HepG2 (cell line): ENCODE results near the gene SLC25A51. TPM values are rescaled to one million over a fixed set of nuclear protein-coding genes. Genes with fewer than 3 reads are reported as not detected.

Experiments
- ATAC-seq: fragments of 200-7000 bp; cut with Tn5 transposase; 3 replicates; pipeline ENCODE4 v1.9.1; 2020; ENCODE audit warnings: mild to moderate bottlenecking, moderate library complexity
- BruUV-seq: library from RNA; stranded (reverse); fragments of 400-500 nt; replicated peaks from 2 replicates; lab custom pipeline; 2021; lab: Mats Ljungman, UMichigan
- CTCF ChIA-PET: fragments of 300-600 bp; formaldehyde crosslinking; extraction: SDS; loops from one replicate; lab custom pipeline; 2021; ENCODE audit warnings: low total read pairs, inconsistent platforms, low intra/inter-chr PET ratio; lab: Yijun Ruan, JAX
- POLR2A ChIA-PET: fragments of 350-600 bp; sonication (Branson Sonifier 250); formaldehyde crosslinking; loops from one replicate; lab custom pipeline; 2020; ENCODE audit warnings: antibody characterized with exemption, inconsistent platforms; lab: Yijun Ruan, JAX
- DNase-seq: peaks from one replicate; pipeline ENCODE4 v3.0.0-alpha.2; 2015; ENCODE audit warnings: low spot score
- FAIRE-seq: peaks from 3 replicates; lab custom pipeline; 2011; peaks lifted over from hg19 to GRCh38; lab: Jason Lieb, UNC
- H2AFZ ChIP-seq: one replicate; pipeline ENCODE4 v1.6.1; 2011; ENCODE audit warnings: low read length, inconsistent platforms
- H3K27ac ChIP-seq: fragments of 300-600 bp; 3 replicates; pipeline ENCODE4 v1.8.0; 2011; ENCODE audit warnings: mixed run types, mild to moderate bottlenecking, mixed read lengths, low read length, inconsistent platforms; ENCODE audit not compliant: insufficient read depth; ENCODE audit errors: extremely low read length
- H3K27me3 ChIP-seq, 2 experiments: fragments of 200-600 bp in 1 of 2; 2 replicates in 1 of 2; 3 replicates in 1 of 2; pipeline versions ENCODE4 v1.6.0 to v1.8.0; 2011; ENCODE audit warnings: low read length in 2 of 2, mild to moderate bottlenecking in 2 of 2, moderate library complexity in 2 of 2, inconsistent platforms in 1 of 2; ENCODE audit not compliant: insufficient read depth in 2 of 2, control insufficient read depth in 1 of 2
- H3K36me3 ChIP-seq, 2 experiments: fragments of 200-600 bp in 1 of 2; replicated peaks in 1 of 2; 2 replicates in 1 of 2; 3 replicates in 1 of 2; pipeline versions ENCODE4 v1.5.1 to v1.8.0; 2011; ENCODE audit warnings: low read length in 2 of 2, inconsistent platforms in 1 of 2; ENCODE audit not compliant: insufficient read depth in 2 of 2, control insufficient read depth in 1 of 2
- H3K4me1 ChIP-seq: 2 replicates; pipeline ENCODE4 v1.5.1; 2012; ENCODE audit warnings: low read length, inconsistent platforms; ENCODE audit not compliant: insufficient read depth
- H3K4me2 ChIP-seq: 2 replicates; pipeline ENCODE4 v1.6.0; 2011; ENCODE audit warnings: low read depth, low read length, inconsistent platforms
- H3K4me3 ChIP-seq, 3 experiments: fragments of 200-600 bp in 1 of 3; sonication (generic), shearing (Covaris generic) in 1 of 3; replicated peaks in 1 of 3; 2 replicates each; pipeline ENCODE4 v1.5.1; 2011 to 2016; ENCODE audit warnings: low read length in 3 of 3, inconsistent platforms in 2 of 3, low read depth in 2 of 3, mild to moderate bottlenecking in 2 of 3, control low read depth in 1 of 3, mixed read lengths in 1 of 3; ENCODE audit not compliant: insufficient read depth in 1 of 3
- H3K79me2 ChIP-seq: one replicate; pipeline ENCODE4 v1.6.1; 2011; ENCODE audit warnings: low read length, inconsistent platforms; ENCODE audit not compliant: insufficient read depth
- H3K9ac ChIP-seq: 2 replicates; pipeline ENCODE4 v1.6.0; 2011; ENCODE audit warnings: mild to moderate bottlenecking, low read depth, low read length, inconsistent platforms; ENCODE audit not compliant: insufficient read depth
- H3K9me3 ChIP-seq: 2 replicates; pipeline ENCODE4 v1.5.1; 2012; ENCODE audit warnings: mild to moderate bottlenecking, low read length
- H4K20me1 ChIP-seq: 2 replicates; pipeline ENCODE4 v1.6.0; 2011; ENCODE audit warnings: inconsistent platforms, mild to moderate bottlenecking, low read length, moderate library complexity; ENCODE audit not compliant: insufficient read depth
- CCDC6 ChIP-seq: sonication (generic); formaldehyde crosslinking; IDR thresholded peaks from 2 replicates; pipeline ENCODE4 v1.8.1; 2022; ENCODE audit warnings: mild to moderate bottlenecking, missing genetic modification reagents, moderate library complexity
- CENPX ChIP-seq: sonication (generic); formaldehyde crosslinking; IDR thresholded peaks from 2 replicates; pipeline ENCODE4 v1.9.0; 2021; ENCODE audit warnings: mild to moderate bottlenecking, missing genetic modification reagents, moderate library complexity
- IKZF4 ChIP-seq: sonication (generic); formaldehyde crosslinking; IDR thresholded peaks from 2 replicates; pipeline ENCODE4 v1.5.1; 2020; ENCODE audit warnings: borderline replicate concordance, mild to moderate bottlenecking, low read depth, missing genetic modification reagents; ENCODE audit errors: not compliant biosample characterization
- KDM4B ChIP-seq: sonication (generic); formaldehyde crosslinking; IDR thresholded peaks from 2 replicates; pipeline ENCODE4 v1.4.0; 2020; ENCODE audit warnings: missing genetic modification reagents
- NPAS2 ChIP-seq: sonication (generic); formaldehyde crosslinking; IDR thresholded peaks from 2 replicates; pipeline ENCODE4 v1.8.0; 2022; ENCODE audit warnings: mild to moderate bottlenecking, missing genetic modification reagents, borderline replicate concordance
- SMAD9 ChIP-seq: sonication (generic); formaldehyde crosslinking; IDR thresholded peaks from 2 replicates; pipeline ENCODE4 v1.5.1; 2020; ENCODE audit warnings: mild to moderate bottlenecking, missing genetic modification reagents
- SMARCC2 ChIP-seq: fragments of 450-650 bp; IDR thresholded peaks from 2 replicates; pipeline ENCODE4 v1.6.1; 2017; ENCODE audit warnings: antibody characterized with exemption, mild to moderate bottlenecking
- SUZ12 ChIP-seq: fragments of 150-350 bp; IDR thresholded peaks from 2 replicates; pipeline ENCODE4 v1.6.1; 2014; ENCODE audit warnings: low read depth, low read length
- TCF7 ChIP-seq: sonication (generic); IDR thresholded peaks from 2 replicates; pipeline ENCODE4 v1.6.1; 2016; ENCODE audit warnings: antibody characterized with exemption, low read depth
- TP53 ChIP-seq: sonication (generic); formaldehyde crosslinking; conservative IDR thresholded peaks from 2 replicates; pipeline ENCODE4 v1.4.0; 2020; ENCODE audit warnings: missing genetic modification reagents
- UBTF ChIP-seq: sonication (generic); formaldehyde crosslinking; IDR thresholded peaks from 2 replicates; pipeline ENCODE4 v1.4.0; 2020; ENCODE audit warnings: mild to moderate bottlenecking, missing genetic modification reagents
- ZNF264 ChIP-seq: sonication (generic); formaldehyde crosslinking; IDR thresholded peaks from 2 replicates; pipeline ENCODE4 v1.4.0; 2020; ENCODE audit warnings: missing genetic modification reagents
- ZNF460 ChIP-seq: sonication (generic); formaldehyde crosslinking; IDR thresholded peaks from 2 replicates; pipeline ENCODE4 v1.5.1; 2020; ENCODE audit warnings: missing genetic modification reagents, mild to moderate bottlenecking, borderline replicate concordance
- ZNF550 ChIP-seq: sonication (generic); formaldehyde crosslinking; IDR thresholded peaks from 2 replicates; pipeline ENCODE4 v1.4.0; 2020; ENCODE audit warnings: mild to moderate bottlenecking, missing genetic modification reagents, borderline replicate concordance
- ZNF564 ChIP-seq: sonication (generic); formaldehyde crosslinking; IDR thresholded peaks from 2 replicates; pipeline ENCODE4 v1.8.1; 2023; ENCODE audit warnings: mild to moderate bottlenecking, missing genetic modification reagents
- WGBS: methylation state at CpG from one replicate; pipeline ENCODE4 v1.1.6; 2017; ENCODE audit warnings: low lambda C conversion rate; 5-methylcytosine and 5-hydroxymethylcytosine counted together
- in situ Hi-C: cut with HindIII; loops from 2 replicates; pipeline ENCODE4 v1.10.0; 2017; ENCODE audit warnings: low pct_unique_long_range_greater_than_20kb; ENCODE audit not compliant: extremely low pct_ligation_motif_present
- intact Hi-C: fragments of 100-400 bp; cut with micrococcal nuclease; formaldehyde crosslinking; loops from one replicate; pipeline ENCODE4 v1.10.0; 2022; ENCODE audit not compliant: unreplicated experiment
- polyA plus RNA-seq, 8 experiments: library from polyadenylated mRNA; depleted of rRNA in 3 of 8; stranded (reverse) in 7 of 8; unstranded in 1 of 8; fragments of >200 nt; fragmentation: Illumina TruSeq in 4 of 8; extraction: Trizol in 4 of 8; gene quantifications; 2 replicates each; pipeline versions ENCODE4 v1.2.1 to v1.2.3, GENCODE V29; 2011 to 2016; ENCODE audit warnings: low read depth in 4 of 8, missing spikeins in 1 of 8, mixed read lengths in 1 of 8; ENCODE audit not compliant: insufficient read depth in 1 of 8
- total RNA-seq, 5 experiments: library from RNA; depleted of rRNA; stranded (reverse); fragments of >200 nt; fragmentation: Illumina TruSeq; extraction: Trizol; gene quantifications; 2 replicates each; pipeline ENCODE4 v1.2.3, GENCODE V29; 2016; ENCODE audit warnings: low read depth in 1 of 5
- TF ChIP-seq, protein P1 (sequence below): sonication (generic); formaldehyde crosslinking; IDR thresholded peaks from 2 replicates; pipeline ENCODE4 v1.5.0; 2020; ENCODE audit warnings: mild to moderate bottlenecking, low read depth, missing genetic modification reagents, borderline replicate concordance

SLC25A51 gene
- total and polyA plus RNA-seq, 2 of the 13 experiments (the other 11 are each of a cell fraction or from before 2014, with no cell fraction given): 14.6 to 37.7 TPM

GRCh38 chr9:37942621-37943344 lies 38.9 kb upstream of the SLC25A51 start:
- no peaks in the 10 kb centered on the region for H3K79me2 ChIP-seq
- 95% methylated on average over 12 of the region's 12 CpGs for WGBS
- peaks cover 53 to 100% of the 10 kb centered on the region in 2 experiments for H3K36me3 ChIP-seq
- H3K27ac ChIP-seq: no peak overlapping the region
- H3K9ac ChIP-seq: no peak overlapping the region
- ATAC-seq: no peak
- no peak for DNase-seq
- peaks cover 32% of the 10 kb centered on the region for H3K4me1 ChIP-seq
- H4K20me1 ChIP-seq: peaks cover 13% of the 10 kb centered on the region; the same call in 1 of the 2 replicates
- FAIRE-seq: no peak
- BruUV-seq: no TSS peak
- no peak overlapping the region for H3K4me3 ChIP-seq
- no peaks in the 10 kb centered on the region for H3K9me3 ChIP-seq
- H2AFZ ChIP-seq: no peak overlapping the region
- CTCF ChIA-PET: no interaction called here
- H3K4me2 ChIP-seq: no peak overlapping the region
- no peaks in the 10 kb centered on the region for H3K27me3 ChIP-seq
- intact Hi-C loops: no loop called here
- in situ Hi-C loops: no loop called here
- TF ChIP-seq UBTF: no peak
- no peak for TF ChIP-seq SUZ12
- no peak for TF ChIP-seq NPAS2 (CRISPR knock-in tag)
- TF ChIP-seq CCDC6 (CRISPR knock-in tag): no peak
- TF ChIP-seq ZNF550 (CRISPR knock-in tag): no peak
- TF ChIP-seq SMARCC2: no peak
- TF ChIP-seq, protein P1, sequence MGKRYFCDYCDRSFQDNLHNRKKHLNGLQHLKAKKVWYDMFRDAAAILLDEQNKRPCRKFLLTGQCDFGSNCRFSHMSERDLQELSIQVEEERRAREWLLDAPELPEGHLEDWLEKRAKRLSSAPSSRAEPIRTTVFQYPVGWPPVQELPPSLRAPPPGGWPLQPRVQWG: no peak
- TF ChIP-seq TCF7: no peak
- no peak for TF ChIP-seq CENPX (CRISPR knock-in tag)
- no peak for TF ChIP-seq ZNF460 (CRISPR knock-in tag)
- TF ChIP-seq KDM4B (CRISPR knock-in tag): no peak
- TF ChIP-seq SMAD9 (CRISPR knock-in tag): no peak
- TF ChIP-seq ZNF564 (CRISPR knock-in tag): no peak
- TF ChIP-seq IKZF4: no peak
- no peak for TF ChIP-seq ZNF264 (CRISPR knock-in tag)
- no peak for TF ChIP-seq TP53 (CRISPR knock-in tag)
- POLR2A ChIA-PET: no interaction called here
